DMS 273 (cell line): Measurements from ENCODE around the gene CBX8.

ENCODE experiments used
- DNase-seq: peaks from one replicate; lab custom pipeline; 2025; ENCODE audit not compliant: unreplicated experiment; lab: John Stamatoyannopoulos, UW

Gene CBX8

DNA sequence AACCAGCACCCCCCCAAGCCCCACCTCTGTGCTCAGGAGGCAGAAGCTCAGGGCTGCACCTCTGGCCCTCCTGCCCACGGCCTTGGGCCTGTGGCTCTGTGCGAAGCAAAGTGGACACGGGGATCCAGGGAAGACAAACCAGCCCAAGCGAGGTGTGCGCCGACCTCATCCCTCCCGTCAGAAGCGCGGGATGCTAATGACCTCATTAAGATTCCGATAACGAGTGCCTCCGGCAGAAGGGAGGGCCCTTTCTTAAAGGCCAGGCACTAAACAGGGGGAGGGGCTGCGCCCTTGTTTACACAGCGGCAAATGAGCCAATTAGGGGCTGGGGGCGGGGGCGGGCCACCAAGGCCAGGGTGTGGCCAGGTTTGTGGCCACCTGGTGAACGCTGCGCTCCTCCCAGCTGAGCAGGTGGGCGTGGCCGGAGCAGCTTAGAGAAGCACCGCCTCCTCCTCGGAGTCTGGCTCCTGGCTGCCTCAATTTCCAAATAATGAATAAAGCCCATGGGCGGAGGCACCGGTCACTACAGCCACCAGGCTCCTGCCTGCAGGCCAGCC is 39.2 kb upstream of the CBX8 start:
- DNase-seq: no peak

DNA sequence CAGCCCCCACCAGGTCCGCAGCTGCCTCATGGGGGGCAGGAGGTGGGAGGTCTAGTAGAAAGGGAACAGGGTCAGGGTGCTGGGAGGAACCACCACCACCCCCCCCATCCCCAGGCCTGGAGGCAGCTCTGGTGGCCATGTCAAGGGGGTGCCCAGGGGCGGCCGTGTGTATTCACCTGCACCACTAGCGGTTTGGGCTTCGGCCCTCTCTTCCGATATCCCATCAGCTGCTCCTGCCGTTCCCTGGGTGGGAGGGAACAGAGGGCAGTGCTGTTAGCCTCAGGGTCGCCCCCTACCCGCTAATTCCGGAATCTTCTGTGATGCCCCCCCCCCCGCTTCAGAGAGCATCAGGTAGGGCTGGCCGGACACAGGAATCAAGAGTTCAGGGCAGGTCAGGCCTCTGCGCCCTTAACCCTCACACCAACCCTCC is 38.6 kb upstream of the CBX8 start:
- peak; percentile 26 for DNase-seq

DNA sequence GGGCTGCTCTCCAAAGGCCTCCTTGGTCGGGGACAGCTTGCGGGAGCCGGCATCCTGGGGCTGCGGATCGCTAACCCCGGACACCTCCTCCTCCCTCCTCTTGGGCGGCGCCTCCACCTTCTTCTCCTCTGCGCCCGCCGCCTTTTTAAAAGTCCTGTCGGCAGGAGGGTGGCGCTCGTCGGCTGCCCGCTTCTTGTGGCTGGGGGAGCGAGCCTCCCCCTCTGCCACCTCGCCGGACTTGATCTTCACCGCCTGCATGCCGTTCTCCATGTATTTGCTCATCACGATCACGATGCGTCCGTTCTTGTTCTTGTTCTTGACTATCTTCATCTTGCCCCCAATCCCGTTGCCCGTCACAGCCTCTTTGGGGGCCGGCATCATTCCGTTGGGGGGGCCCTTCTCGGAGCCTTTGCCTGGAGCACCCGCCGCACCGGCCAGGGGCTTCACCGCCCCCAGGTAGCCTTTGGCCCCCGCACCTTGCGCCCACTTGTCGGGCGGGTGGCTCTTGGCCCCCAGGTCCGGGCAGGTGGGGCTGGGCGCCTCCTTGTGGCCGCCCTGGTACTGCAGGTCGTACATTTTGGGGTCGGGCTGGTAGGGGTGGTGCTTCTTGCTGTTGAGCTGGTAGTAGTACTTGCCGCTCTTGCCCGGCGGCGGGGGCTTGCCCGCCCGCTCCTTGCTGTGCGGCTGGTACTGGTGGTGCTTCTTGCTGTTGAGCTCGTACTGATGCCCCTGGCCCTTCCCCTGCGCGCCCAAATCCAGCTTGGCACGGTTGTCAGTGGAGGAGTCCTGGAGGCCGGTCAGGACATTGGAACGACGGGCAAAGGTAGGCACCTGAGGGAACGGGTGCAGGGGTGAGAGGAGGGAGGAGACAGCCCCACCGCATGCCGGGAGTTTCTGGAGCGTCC is 37.9 kb upstream of the CBX8 start:
- peak; percentile 33 for DNase-seq

DNA sequence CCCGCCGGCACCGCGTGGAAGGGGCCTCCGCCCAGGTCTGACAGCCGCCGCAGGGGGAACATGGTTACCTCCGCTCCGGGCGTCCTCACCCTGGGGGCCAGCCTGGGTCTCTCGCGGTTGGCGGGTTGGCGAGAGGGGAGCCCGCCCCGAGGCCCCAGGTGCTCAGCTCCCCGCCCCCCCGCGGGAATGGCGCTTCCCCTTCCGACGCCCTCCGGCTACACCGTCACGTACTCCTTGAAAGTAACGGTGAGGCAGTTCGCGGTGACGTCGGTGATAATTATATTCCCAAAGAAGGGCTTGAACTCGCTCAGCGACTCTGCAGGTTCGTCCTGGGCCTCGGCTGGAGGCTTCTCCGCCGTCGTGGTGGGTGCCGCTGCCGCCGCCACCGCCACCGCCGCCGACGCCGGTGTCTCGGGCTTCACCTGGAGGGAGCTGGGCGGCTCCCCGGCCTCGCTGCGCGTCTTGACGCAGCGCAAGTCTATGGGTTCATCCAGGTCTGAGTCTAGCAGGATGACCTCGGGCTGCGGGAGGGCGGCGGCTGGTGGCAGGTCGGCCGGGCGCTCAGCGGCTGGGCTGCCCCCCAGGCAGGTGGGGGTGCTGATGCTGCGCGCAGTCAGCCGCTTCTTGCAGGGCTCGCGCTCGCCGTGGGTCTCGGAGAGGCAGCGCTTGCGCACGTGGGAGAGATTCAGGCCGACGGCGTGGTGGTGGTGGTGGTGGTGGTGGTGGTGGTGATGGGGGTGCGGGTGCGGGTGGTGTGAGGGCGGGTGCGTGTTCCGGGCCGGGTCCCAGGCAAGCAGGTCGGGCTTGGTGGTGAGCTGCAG is 37.1 kb upstream of the CBX8 start:
- DNase-seq: no peak

DNA sequence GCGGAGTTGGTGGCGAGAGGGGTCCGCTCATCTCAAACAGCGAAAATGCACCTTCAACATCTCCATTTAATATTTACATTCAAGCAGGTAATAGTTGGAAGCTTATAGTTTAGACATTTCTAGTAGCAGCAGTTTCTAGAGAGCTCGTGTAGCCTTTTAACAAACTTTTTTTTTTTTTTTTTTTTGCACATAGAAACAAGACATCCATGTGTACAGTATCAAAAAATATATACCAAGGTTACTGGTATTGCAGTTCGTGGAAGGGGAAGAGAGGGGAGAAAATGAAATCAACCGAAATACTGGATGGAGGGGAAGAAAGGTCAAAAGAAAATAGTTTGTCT is 36.2 kb upstream of the CBX8 start:
- no peak for DNase-seq

DNA sequence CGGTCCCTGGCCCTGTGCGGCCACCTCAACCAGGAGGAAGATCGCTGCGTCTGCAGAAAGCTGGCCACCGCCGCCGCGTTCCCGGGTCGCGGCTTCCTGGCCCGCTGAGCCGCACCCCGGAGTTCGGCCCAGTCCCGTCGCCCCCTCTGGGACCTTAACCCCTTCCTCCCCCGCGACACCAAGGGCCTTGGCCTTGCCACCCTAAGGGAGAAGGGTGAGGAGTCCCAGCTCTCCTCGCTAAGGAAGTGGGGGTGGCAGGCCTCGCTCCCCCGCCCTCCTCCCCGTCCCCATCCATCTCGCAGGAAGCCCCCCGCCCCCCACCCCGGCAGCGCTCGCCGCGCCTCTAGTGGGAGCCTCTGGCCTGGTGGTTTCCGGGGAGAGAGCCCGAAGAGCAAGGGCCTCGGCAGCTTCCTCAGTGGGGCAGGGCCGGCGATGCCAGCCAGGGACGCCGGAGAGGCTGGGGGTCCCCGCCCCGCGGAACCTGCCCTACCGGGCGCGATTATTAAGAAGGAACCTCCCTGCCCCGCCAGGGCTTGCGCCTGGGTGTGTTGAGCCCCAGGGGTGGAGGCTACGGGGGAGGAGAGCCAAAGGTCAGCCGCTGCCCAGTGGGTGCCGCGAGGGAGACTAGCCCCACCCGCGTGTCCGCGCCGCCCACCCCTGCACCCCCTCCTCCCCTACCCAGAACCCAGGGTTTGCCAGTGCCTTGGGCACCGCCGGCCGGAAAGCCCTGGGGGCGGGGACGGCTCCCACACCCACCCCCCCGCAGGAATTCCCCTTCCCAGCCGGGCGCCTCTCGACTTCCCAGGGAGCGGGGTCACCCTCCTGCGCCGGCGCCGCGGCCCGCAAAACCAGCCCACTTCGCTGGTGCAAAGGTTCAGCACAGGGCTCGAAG is 35.6 kb upstream of the CBX8 start:
- DNase-seq: no peak

DNA sequence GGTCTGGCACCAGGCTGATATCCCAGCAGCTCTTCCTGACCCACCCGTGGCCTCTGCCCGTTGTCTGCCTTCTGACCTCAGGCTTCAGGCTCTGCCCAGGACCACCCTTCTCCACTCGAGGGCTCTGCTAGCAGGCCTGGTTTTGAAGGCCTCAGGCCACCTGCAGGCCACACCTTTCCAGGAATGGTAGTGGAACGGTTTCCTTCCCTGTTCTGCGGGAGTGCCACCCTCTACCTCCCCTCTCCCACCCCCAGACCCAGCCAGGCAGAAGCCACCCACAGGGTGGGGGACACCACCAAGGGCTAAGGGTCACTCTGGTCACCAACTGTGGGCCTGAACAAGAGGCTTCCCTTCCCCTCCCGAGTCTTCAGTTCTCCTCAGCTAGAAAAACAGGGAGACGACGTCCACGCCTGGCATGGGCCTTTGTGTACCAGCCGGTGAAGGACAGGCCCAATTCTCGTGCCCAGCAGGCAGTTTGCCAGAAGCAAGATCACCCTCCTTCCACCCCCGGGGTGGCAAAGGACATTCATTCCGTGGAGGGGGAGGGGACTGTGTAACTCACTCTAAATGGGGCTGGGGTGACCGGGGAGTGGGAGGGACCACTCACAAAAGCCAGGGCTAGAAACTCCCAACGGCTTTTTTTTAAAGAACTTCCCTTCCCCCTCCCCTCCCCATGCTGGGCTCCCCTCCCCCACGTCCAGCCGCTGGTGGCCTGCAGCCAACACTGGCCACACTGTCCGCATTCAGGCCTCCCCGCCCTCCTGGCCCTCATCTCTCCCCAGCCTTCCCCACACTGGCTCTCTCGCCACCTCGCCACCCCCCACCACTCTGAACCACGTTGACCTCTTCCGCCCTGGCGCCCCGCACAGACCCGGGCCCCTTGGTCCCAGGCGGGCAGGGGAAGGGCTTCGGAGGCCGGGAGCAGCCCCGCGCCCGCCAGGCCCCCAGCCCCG is 34.7 kb upstream of the CBX8 start:
- no peak for DNase-seq

DNA sequence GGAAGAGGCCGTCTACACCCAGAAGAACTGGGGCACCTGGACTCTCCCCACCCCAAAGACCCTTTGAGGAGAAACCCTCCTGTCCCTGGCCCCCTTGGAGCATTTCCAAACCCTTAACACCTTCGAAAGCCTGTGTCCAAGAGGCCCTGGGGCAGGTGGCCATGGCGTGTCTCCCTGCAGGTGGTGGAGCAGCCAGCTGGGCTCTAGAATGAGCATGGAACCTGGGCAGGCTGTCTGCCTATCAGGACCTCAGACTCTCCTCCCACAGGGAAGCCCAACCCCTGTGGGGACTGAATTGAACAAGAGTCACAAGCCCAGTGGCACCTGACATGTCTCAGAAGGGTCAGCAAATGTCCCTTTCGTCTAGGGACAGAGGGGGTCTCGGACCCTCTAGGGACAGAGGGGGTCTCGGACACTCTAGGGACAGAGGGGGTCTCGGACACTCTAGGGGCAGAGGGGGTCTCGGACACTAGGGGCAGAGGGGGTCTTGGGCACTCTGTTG is 33.9 kb upstream of the CBX8 start:
- DNase-seq: peak; percentile 43

DNA sequence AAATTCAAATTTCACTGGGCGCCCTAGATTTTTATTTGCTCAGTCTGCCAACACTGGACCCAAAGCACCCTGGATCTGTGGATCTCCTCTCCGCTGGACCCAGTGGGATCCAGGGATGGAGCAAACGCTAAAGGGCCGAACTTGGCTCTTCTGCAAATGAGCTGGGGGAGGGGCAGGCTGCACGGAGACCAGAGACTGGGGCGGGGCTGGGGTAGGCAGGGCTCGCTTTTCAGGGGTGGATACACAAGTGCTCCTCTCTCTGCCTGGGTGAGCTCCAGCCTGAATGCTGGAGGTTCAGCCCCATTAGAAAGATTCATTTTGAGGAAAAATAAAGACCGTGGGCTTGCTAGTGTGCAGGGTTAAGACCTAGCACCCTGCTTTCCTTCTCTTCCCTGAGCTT is 33.4 kb upstream of the CBX8 start:
- DNase-seq: no peak

DNA sequence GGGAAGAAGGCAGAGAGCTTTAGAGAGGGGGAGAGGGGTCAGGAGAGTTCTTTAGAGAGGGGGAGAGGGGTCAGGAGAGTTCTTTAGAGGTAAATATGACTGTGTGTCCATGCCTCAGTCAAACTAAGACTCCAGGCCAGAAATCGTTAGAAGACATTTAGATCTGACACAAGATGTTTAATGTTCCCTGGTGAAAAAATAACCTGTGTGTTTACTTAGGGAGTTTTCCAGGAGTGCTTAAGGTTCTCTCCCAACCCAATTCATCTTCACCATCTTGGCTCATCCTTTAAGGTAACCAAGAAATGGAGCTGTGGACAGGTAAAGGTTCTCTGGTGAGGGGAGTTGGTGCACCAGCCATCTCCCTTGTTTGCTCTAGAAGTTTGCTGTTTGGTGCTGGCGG is 32.6 kb upstream of the CBX8 start:
- DNase-seq: no peak

DNA sequence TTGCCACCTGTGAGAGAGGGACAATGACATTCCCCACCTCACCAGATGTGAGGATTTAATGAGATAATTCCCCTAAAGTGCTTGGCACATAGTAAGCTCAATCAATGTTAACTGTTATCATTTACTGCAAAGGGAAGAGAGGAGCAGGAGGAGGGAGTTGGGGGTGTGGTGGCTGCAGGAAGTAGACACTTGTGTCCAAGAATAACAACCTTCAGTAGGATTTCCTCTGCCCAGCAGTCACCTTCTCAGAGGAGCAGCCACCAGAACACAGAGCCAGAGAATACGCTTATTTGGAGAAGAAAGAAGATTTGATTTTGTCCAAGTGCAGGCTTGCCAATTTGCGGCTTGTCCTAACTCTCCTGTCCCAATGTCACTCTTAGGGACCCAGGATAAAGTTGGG is 32.1 kb upstream of the CBX8 start:
- DNase-seq: no peak

DNA sequence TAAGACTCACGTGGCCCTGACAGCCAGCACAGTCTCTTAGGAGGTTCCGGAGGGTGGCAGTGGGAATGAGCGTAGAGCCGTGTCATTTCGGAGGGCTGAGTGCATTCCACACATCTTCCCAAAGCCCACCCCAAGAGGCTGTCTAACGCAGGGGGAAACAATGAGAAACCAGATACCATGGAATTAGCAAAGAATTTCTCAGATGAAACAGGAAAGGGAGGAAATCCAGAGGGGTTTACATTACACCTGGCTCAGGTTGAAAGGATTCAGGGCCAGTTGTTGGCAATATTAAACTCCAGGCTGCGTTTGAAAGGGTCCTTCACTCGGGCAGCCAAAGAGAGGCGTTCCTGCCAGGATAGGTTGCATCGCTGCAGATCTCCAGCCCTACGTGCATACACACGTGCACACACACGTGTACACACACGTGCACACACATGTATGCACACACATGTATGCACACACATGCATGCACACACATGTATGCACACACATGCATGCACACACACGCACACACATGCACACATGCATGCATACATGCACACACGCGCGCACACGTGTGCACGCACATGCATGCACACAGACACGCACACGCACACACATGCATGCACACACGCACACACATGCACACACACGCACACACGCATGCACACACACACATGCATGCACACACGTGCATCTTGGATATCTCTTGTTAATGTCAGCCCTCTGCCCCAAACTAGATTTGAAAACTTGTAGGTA is 30.1 kb upstream of the CBX8 start:
- DNase-seq: no peak

DNA sequence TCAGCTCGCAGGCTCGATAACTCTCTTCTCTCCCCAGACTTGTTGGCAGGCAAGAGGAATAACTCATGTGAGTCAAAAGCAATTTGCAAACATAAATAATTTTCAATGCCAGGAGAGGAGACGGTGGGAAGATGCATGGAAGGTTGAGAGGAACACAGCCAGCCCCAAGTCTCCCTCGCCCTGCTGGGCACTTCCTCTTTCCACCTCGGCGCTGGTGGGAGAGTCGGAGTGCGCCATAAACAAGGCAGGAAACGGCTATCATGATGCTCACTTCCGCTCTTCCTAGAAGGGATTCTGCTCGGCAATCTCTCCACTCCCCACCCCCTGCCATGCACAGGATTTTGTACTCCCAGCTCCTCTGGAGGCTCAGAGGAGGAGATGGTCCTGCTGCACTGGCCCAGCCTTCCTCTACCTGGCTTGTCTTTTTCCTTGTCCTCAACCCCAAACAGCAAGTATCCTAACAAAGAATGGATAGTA is 29.4 kb upstream of the CBX8 start:
- no peak for DNase-seq

DNA sequence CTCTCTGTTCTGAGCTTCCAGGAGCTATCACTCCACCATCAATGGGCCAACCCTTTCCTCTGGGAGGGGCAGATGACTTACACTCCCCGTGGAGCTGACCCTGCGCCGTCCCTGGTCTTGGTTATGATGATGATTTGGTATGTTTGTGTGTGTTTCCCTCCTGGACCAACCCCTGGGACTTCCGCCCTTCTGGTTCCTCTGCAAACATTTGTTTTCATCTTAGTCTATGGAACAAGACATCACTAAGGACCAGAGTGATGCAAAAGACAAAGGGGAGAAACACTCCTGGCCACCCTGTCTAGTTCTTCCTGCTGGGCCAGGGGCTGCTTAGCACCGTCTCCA is 28.7 kb upstream of the CBX8 start:
- DNase-seq: no peak

DNA sequence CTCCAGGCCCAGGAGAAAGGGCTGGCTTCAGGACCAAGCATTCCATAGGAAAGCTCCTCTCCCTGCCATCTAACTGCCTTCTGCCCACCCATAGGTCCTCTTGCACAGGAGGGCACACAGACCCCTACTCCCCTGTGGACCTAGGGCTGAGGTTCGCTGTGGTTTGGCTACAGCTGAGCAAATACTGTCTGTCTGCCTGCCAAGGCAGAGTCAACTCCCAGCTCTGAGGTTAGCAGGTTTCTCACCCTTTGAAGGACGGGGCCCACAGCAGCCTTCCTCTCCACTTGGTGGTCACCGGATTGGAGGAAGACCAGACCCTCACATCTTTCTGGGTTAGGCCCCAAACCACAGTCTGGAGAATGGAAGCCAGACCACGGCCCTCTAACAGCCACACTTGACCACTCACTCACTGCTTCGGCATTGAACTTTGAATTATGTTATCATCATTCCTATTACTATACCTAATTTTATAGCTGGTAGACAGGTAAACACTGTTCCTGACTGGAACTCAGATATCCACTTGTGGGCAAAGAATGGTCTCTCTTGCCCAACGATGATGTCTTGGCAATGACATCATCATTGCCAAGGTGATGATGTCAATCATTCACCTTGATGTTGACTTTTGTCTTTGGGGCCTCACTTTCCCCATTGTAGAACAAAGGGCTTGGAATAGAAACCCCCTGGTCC is 28.2 kb upstream of the CBX8 start:
- no peak for DNase-seq

DNA sequence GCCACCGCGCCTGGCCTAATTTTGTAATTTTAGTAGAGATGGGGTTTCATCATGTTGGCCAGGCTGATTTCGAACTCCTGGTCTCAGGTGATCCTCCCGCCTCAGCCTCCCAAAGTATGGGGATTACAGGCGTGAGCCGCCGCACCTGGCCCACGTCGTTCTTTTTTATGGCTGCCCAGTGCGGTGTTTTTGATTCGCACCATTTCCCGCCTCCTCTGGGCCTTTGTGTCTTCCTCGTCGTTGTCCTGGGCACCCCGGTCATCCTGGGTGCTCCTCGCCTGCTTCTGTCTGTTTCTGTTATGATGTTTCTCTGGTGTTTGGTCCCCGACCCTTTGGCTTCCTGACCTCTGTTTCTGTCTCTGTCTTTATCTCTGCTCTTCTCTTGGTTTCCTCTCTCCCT is 27.4 kb upstream of the CBX8 start:
- DNase-seq: no peak

DNA sequence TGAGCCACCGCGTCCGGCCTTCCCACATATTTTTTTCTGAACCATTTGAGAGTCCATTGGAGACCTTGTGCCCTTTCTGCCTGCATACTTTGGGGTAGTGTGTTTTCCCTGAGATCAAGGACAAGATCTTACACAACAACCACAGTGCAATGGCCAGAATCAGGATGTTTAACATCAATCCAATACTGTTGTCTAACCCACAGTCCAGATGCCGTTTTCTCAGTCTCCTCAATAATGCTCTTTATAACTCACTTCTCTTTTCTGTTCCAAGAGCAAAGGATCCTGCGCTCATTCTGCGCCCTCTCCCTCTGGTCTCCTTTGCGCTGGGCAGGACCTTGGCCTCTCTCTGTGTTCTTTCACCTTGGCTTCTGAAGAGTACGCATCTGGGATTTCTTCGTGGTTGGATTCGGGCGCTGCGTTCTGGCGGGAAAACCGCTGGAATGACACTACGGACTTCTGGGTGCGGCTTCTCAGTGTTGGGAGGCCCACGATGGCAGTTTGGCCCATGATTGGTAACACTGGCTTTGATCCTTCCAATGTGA is 25.8 kb upstream of the CBX8 start:
- DNase-seq: no peak
